Astrocyte of the spinal cord (primary cell): ENCODE data around the gene ACIN1.

Source experiments
- DNase-seq: peaks from one replicate; pipeline ENCODE4 v3.0.0; 2011; ENCODE audit warnings: low read depth, low spot score
- H3K4me3 ChIP-seq: 2 replicates; pipeline ENCODE4 v1.5.1; 2011; ENCODE audit warnings: low read depth, mild to moderate bottlenecking, low read length, moderate library complexity
- in situ Hi-C: cut with HindIII; loops from 2 replicates; pipeline ENCODE4 v1.10.0; 2017; ENCODE audit warnings: low sequenced_read_pairs
- TF ChIP-seq, protein P1 (sequence below): IDR thresholded peaks from 2 replicates; pipeline ENCODE4 v1.5.1; 2012; ENCODE audit warnings: low read depth, mild to moderate bottlenecking, low read length, inconsistent platforms

ACIN1 gene

DNA sequence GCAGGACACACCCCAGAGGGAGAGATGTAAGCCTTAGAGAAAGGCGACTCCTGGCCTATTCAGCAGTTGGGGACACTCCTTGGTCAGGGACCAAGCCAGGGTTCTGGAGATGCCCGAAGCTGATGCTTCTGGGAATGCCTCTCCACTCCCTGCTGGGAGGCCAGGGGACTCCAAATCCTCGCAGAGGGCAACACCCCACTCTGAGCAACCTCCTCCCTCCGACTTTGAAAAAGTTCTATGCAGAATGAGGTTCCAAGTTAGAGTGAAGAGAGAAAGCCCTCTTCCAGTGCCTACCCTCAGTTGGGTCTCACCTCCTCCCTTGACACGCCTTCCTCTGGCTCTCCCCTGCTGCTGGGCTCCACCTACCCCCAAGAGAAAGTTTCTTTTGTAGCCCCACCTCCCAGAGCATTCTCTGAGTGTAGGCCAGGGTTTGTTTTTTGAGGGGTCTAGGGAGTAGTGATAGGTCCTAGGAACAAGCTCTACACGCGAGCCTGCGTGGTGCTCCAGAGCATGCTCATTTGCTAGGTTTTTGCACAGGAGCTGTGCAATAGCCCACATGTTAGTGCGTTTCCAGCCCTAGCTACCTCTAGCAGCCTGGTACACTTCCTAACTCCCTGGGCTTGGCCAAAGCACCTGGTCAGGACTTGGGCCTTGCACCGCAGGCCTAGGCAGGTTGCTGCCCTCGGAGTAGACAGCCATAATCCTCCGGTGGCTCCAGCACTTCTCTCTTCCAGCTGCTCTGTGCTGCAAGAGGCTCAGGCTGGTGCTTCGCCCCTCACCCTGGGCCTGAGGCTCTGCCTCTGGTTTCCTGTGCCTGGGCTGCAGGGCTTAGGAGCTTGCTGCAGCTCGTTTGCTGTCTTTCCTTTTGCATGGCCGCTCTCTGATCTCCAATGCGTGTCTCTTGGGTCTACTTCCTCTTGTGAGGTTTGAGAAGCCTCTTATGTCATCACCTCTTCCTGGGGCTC lies 24.7 kb upstream of the ACIN1 start:
- DNase-seq, result no peak
- in situ Hi-C loops, result no loop called here
- H3K4me3 ChIP-seq, result no peak overlapping the region

DNA sequence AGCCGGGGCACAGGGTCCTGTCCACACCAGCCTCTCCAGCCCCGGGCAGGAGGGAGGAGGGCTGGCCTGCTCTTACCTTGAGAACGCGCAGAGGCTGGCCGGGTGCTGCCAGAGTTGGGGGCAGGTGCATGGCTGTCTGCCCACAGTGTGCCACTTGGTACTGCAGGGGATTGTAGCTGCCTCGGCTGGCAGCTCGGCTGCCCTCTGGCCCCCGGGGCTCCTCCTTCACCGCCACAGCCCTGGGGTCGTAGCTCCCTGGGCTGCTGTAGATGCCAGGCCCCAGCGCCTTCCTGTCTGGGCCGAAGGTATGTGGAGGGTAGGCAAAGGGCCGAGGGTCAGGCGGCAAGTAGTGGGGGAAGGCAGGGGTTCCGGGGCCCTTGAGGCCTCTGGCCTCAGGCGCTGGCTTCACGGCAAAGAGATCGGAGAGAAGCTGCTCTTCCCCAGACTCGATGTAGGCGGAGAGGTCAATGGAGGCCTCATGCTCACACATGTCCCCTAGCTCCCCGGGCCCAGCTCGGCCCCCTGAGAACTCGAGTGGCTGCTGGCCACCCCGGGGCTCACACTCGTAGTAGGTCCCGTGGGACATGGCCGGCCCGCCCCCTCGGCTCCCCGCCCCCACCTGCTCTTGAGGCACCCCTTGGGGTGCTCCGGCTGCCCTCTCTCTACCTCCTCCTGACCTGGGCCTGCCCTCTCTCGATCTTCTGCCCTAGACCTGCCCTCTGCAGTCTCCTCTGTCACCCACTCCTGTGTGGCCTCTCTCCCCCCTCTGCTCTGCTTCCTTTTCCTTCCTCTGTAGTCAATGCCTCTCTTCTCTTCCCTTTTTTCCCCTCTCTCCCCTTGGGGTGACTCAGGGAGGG lies 23.8 kb upstream of the ACIN1 start, which contains the start of gene CEBPE:
Gene CEBPE, minus strand, starts transcription at position 750 of the 857 bp plus-strand sequence. Its CDS starts 164 bp downstream, at position 586.
- in situ Hi-C loops, result no loop called here
- no peak for DNase-seq
- no peak within 1 kb of the TSS for H3K4me3 ChIP-seq
- TF ChIP-seq, protein P1, sequence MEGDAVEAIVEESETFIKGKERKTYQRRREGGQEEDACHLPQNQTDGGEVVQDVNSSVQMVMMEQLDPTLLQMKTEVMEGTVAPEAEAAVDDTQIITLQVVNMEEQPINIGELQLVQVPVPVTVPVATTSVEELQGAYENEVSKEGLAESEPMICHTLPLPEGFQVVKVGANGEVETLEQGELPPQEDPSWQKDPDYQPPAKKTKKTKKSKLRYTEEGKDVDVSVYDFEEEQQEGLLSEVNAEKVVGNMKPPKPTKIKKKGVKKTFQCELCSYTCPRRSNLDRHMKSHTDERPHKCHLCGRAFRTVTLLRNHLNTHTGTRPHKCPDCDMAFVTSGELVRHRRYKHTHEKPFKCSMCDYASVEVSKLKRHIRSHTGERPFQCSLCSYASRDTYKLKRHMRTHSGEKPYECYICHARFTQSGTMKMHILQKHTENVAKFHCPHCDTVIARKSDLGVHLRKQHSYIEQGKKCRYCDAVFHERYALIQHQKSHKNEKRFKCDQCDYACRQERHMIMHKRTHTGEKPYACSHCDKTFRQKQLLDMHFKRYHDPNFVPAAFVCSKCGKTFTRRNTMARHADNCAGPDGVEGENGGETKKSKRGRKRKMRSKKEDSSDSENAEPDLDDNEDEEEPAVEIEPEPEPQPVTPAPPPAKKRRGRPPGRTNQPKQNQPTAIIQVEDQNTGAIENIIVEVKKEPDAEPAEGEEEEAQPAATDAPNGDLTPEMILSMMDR, result no peak

More for the DNA sequence above, 24.7 kb upstream of the ACIN1 start:
- TF ChIP-seq, protein P1, result no peak

DNA sequence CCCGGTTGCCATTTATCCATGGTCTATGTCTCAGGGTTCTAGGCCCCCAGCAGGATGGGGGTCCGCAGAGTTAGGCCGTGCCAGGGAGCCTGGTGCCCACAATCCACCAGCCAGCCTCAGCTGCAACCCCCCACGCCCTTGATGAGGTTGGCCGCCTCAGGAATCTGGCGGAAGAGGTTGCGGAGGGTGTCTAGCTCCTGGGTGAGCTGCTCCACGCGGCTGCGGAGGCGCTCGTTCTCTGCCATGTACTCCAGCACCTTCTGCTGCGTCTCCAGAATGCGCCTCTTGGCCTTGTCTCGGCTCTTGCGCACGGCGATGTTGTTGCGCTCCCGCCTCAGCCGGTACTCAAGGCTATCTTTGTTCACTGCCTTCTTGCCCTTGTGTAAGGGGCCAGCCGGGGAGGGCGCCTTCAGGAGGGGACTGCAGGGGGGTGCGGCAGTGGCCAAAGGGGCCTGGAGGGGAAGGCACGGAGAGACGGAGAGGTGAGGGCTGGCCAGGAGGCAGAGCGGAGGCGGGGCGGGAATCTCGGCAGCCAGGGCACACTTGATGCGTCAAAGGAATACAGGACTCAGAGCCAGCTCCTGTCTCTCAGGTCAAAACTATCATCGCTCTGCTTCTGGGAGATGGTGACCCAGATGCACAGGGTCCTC lies 22.6 kb upstream of the ACIN1 start:
- TF ChIP-seq, protein P1, result no peak
- H3K4me3 ChIP-seq, result no peak overlapping the region
- in situ Hi-C loops, result no loop called here
- DNase-seq, result no peak

DNA sequence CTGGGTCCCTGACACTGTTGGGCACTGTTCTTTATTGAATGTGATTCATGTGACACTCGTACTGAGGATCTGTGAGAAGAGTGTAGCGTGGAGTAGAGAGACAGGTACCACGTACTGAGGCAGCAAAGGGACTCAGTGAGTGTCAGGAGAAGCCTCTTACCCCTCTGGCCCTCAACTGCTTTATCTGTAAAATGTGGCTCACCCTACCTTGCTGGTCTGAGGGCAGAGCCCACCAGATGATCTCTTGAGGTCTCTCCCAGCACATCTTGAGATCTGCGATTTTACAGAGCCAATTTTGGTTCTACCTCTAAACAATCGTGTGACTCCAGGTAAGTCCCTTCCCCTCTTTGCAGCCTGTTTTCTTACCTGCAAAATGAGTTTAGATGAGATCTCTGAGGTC lies 21.0 kb upstream of the ACIN1 start:
- H3K4me3 ChIP-seq, result no peak overlapping the region
- in situ Hi-C loops, result no loop called here
- DNase-seq, result no peak
- TF ChIP-seq, protein P1, result no peak

DNA sequence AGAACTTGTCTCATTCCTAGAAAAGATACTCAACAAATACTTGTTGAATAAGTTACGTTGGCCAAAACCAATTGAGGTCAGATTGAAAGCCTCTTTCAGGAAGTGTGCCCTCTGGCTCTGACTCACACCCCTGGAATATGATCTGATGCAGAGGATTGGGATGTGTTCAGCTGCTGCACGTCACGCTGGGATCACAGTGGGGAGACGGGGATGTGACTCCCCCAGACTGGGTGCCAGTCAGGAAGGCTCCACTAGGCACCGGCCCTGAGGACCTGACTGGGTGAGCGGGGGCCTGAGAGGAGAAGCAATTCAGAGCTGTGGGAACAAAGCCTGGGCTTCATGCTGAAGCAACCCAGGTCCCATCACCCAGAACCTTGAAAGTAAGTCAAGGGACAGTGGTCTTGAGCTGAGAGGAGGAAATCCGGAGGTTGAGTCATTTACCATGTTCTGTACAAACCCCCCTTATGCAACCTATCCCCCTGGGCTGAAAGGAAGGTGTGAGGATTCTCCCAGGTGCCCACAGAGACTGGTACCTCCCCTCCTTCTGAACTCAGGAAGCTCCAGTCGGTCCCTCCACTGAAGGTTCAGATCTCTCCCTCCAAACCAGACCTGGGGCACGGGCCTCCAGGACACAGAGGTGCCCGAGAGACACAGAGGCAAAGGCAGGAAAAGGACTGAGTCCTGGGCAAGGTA lies 20.2 kb upstream of the ACIN1 start:
- in situ Hi-C loops, result no loop called here
- H3K4me3 ChIP-seq, result no peak overlapping the region
- TF ChIP-seq, protein P1, result no peak
- DNase-seq, result peak; percentile 96

DNA sequence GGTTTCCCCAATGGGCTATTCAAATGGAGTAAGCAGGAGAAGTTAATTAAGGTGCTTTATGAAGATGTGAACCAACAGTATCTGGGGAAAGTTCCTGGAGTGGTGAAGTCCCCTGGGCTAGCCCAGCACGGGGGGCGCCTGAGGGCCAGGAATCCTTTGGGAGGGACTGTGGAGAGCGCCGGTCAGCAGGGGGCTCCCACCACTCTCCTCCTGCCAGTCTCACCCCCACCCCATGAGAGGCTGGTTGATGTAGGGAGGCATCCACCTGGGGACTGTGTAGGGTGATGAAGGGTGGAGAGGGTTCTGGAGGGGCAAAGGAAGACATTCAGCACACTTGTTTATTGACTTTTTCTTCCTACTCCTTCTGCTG lies 19.7 kb upstream of the ACIN1 start:
- in situ Hi-C loops, result no loop called here
- TF ChIP-seq, protein P1, result no peak
- DNase-seq, result no peak
- H3K4me3 ChIP-seq, result no peak overlapping the region
